ENCODE data around the gene ERC2. TPM values are rescaled to one million over a fixed set of nuclear protein-coding genes. Genes with fewer than 3 reads are reported as not detected.

Gene ERC2
- total and polyA plus RNA-seq, 2 of the 8 experiments (the other 6 are each of a cell fraction or from before 2014, with no cell fraction given): 16.4 to 22.8 TPM

- Histone ChIP-seq H3K4me3 (ENCODE audit: extremely low read depth in 1 of 4, insufficient read depth in 2 of 4, low read depth in 3 of 4, low read length in 4 of 4) (no peak overlapping the region), H2BK15ac (ENCODE audit: low read length) (no peak overlapping the region), H3K36me3 (ENCODE audit: control insufficient read depth in 2 of 4, insufficient read depth in 4 of 4, low read length in 3 of 4) (no peaks in the 10 kb centered on the region), H4K91ac (replicated peaks; ENCODE audit: insufficient read length, low read length) (no peak overlapping the region), H3K23ac (ENCODE audit: insufficient read length) (no peak overlapping the region), H4K20me1 (replicated peaks in 1 of 2; ENCODE audit: control insufficient read depth in 1 of 2, insufficient read depth in 2 of 2, low read length in 2 of 2) (no peaks in the 10 kb centered on the region), H2BK5ac (ENCODE audit: low read depth, low read length) (no peak overlapping the region), H3K18ac (ENCODE audit: extremely low read depth, low read length) (no peak overlapping the region), H3K9me3 (ENCODE audit: insufficient read depth in 2 of 2, low read depth in 1 of 2, low read length in 1 of 2) (no peaks in the 10 kb centered on the region), H2BK20ac (ENCODE audit: low read length) (no peak overlapping the region), H3K79me2 (ENCODE audit: control insufficient read depth in 1 of 2, insufficient read depth in 2 of 2, low read length in 2 of 2) (no peaks in the 10 kb centered on the region), H4K5ac (ENCODE audit: insufficient read length, low read depth, low read length) (no peak overlapping the region), H3K79me1 (ENCODE audit: low read depth, low read length) (no peaks in the 10 kb centered on the region; the same call in 1 of the 2 replicates), H3K27ac (ENCODE audit: low read depth, low read length) (no peak overlapping the region), H2BK120ac (replicated peaks; ENCODE audit: low read depth, low read length) (no peak overlapping the region), H3K56ac (replicated peaks; ENCODE audit: insufficient read length, low read depth, low read length) (no peak overlapping the region), H3K4ac (replicated peaks; ENCODE audit: insufficient read length, low read depth, low read length) (no peak overlapping the region), H3K14ac (ENCODE audit: insufficient read length) (no peak overlapping the region), H3K9ac (replicated peaks in 1 of 4; ENCODE audit: extremely low read depth in 1 of 4, low read depth in 3 of 4, low read length in 3 of 4) (no peak overlapping the region), H3K27me3 (replicated peaks in 1 of 4; ENCODE audit: control insufficient read depth in 3 of 4, extremely low read depth in 1 of 4, insufficient read depth in 3 of 4, low read length in 3 of 4) (no peaks in the 10 kb centered on the region; a peak in 1 of 7 replicates), H2AFZ (ENCODE audit: low read length) (no peak overlapping the region), H2AK5ac (ENCODE audit: low read depth, low read length) (no peak overlapping the region), H2BK12ac (ENCODE audit: low read depth, low read length) (no peak overlapping the region), H3K4me2 (ENCODE audit: insufficient read depth in 1 of 2, low read depth in 2 of 2, low read length in 2 of 2) (no peak overlapping the region), H3K23me2 (ENCODE audit: low read depth, low read length) (no peaks in the 10 kb centered on the region), H3K4me1 (replicated peaks in 1 of 4; ENCODE audit: control insufficient read depth in 3 of 4, insufficient read depth in 4 of 4, low read length in 3 of 4) (no peaks in the 10 kb centered on the region), H4K8ac (ENCODE audit: extremely low read depth, insufficient read depth, low read length) (no peak overlapping the region)
- FAIRE-seq: no peak
- WGBS, 2 experiments (ENCODE audit: extremely low coverage in 1 of 2, insufficient coverage in 1 of 2, insufficient read length in 1 of 2, insufficient replicate concordance in 2 of 2, low coverage in 1 of 2, low lambda C conversion rate in 2 of 2, missing lambda C conversion rate in 1 of 2): 88% methylated on average over 1 of the region's 1 CpG; no CpG with 5 or more reads in 1 of the 2 experiments
- ChIA-PET POLR2A (ENCODE audit: partially characterized antibody) (interaction anchor here (0.7 kb wide), 1 partner anchor 262 kb away, joined by 3 read pairs; no protein-coding TSS in a partner anchor), CTCF (ENCODE audit: partially characterized antibody) (interaction anchor here (0.8 kb wide), 1 partner anchor 66 kb away, joined by 3 read pairs; no protein-coding TSS in a partner anchor)
- TF ChIP-seq SIRT6 (IDR thresholded peaks at IDR 0.05; ENCODE audit: low read length): no peak
- no peak for TF ChIP-seq POU5F1 (IDR thresholded peaks at IDR 0.05; ENCODE audit: low read depth, low read length)
- no peak for TF ChIP-seq ZNF274 (IDR thresholded peaks at IDR 0.05; ENCODE audit: borderline replicate concordance, extremely low read depth, low read length)
- no peak for TF ChIP-seq EP300 (IDR thresholded peaks at IDR 0.05; ENCODE audit: borderline replicate concordance in 1 of 2, low read depth in 2 of 2, low read length in 2 of 2)
- no peak for TF ChIP-seq RNF2 (IDR thresholded peaks at IDR 0.05; ENCODE audit: borderline replicate concordance, low read depth, low read length, missing control alignments, poor library complexity, severe bottlenecking)
- no peak for TF ChIP-seq SIX5 (IDR thresholded peaks at IDR 0.05; ENCODE audit: low read depth, low read length)
- TF ChIP-seq JUN (IDR thresholded peaks at IDR 0.05; ENCODE audit: low read depth, low read length): no peak
- TF ChIP-seq YY1 (IDR thresholded peaks at IDR 0.05; ENCODE audit: low read depth, low read length): no peak
- DNase-seq (ENCODE audit: low read depth in 1 of 2, low spot score in 2 of 2): no peak
Measured at GRCh38 chr3:55910543-55910942, 557.7 kb downstream of the ERC2 start.

Measured in H1 (cell line).